GM12874 (cell line): ENCODE results near the gene WFDC10B.

ENCODE experiments used
- TF ChIP-seq, protein P1 (sequence below): IDR thresholded peaks from 2 replicates; pipeline ENCODE4 v1.5.1; 2011; ENCODE audit warnings: low read depth, mild to moderate bottlenecking, control low read depth, low read length, moderate library complexity; ENCODE audit not compliant: insufficient read depth

Gene WFDC10B

GRCh38 chr20:45704969-45705637 is at the start of gene WFDC10B:
Gene WFDC10B, minus strand, starts transcription at chr20:45705019. Its CDS starts 19,027 bp downstream, at chr20:45685992.
- TF ChIP-seq, protein P1, sequence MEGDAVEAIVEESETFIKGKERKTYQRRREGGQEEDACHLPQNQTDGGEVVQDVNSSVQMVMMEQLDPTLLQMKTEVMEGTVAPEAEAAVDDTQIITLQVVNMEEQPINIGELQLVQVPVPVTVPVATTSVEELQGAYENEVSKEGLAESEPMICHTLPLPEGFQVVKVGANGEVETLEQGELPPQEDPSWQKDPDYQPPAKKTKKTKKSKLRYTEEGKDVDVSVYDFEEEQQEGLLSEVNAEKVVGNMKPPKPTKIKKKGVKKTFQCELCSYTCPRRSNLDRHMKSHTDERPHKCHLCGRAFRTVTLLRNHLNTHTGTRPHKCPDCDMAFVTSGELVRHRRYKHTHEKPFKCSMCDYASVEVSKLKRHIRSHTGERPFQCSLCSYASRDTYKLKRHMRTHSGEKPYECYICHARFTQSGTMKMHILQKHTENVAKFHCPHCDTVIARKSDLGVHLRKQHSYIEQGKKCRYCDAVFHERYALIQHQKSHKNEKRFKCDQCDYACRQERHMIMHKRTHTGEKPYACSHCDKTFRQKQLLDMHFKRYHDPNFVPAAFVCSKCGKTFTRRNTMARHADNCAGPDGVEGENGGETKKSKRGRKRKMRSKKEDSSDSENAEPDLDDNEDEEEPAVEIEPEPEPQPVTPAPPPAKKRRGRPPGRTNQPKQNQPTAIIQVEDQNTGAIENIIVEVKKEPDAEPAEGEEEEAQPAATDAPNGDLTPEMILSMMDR, result no peak

- TF ChIP-seq, protein P1, result no peak
These were observed 47.9 kb upstream of the WFDC10B start for GRCh38 chr20:45752746-45753145.

GRCh38 chr20:45751721-45752120 is 46.9 kb upstream of the WFDC10B start:
- TF ChIP-seq, protein P1, result no peak

GRCh38 chr20:45745015-45745414 is 40.2 kb upstream of the WFDC10B start:
- TF ChIP-seq, protein P1, result no peak

DNA sequence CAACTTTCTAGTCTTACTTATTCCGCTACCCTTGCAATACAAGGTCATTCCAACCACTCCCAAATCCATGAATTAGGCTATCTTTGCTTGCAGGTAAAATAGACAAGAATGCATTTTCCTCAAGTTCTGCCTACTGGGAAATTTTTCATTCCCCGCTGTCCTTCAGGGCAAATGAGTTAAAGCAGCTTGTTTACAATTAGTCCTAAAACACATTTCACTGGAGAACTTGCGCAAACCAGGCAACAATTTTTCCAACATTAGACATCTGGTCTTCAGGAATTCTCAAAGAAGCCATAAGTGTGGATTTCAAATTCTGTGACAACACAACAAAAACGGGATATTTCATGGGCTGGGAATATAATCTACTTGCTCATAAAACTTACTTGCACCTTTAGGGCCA is 37.8 kb upstream of the WFDC10B start:
- TF ChIP-seq, protein P1, result no peak

GRCh38 chr20:45735988-45736387 is 31.2 kb upstream of the WFDC10B start:
- TF ChIP-seq, protein P1, result no peak

DNA sequence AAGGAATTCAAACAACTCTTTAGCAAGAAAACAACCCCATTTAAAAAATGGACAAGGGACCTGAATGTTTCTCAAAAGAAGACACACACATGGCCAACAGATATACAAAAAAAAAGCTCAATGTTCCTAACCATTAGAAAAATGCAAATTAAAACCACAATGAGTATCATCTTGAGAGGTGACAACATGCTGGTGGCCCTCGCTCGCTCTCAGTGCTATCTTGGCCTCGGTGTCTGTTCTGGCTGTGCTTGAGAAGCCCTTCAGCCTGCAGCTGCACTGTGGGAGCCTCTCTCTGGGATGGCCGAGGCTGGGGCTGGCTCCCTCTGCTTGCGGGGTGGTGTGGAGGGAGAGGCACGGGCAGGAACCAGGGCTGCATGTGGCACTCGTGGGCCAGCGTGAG is 30.7 kb upstream of the WFDC10B start:
- TF ChIP-seq, protein P1, result no peak
